Thyroid gland (tissue), 4 donors: ENCODE results near the gene SLC25A39. TPM values are rescaled to one million over a fixed set of nuclear protein-coding genes. Genes with fewer than 3 reads are reported as not detected.
A peak's percentile ranks its signal among the peaks of the same experiment; 100 is the strongest.

Experiments used
- DNase-seq, 2 donors: peaks; one replicate each; pipeline ENCODE4 v3.0.0-alpha.2; 2019
- H3K27ac ChIP-seq, 3 donors: fragments of 200-600 bp; sonication (generic); 1 replicate in 2 of 3; 2 replicates in 1 of 3; pipeline ENCODE4 v1.5.1; 2016 to 2019; ENCODE audit warnings: mild to moderate bottlenecking in 1 of 3, moderate library complexity in 1 of 3
- H3K27me3 ChIP-seq: fragments of 200-600 bp; sonication (generic); one replicate; pipeline ENCODE4 v1.5.1; 2019
- H3K36me3 ChIP-seq, 2 donors: fragments of 200-600 bp; sonication (generic); one replicate each; pipeline ENCODE4 v1.5.1; 2016 to 2019
- H3K4me1 ChIP-seq, 2 donors: fragments of 200-600 bp; sonication (generic); one replicate each; pipeline ENCODE4 v1.5.1; 2017 to 2019
- H3K4me3 ChIP-seq, 3 donors: fragments of 200-600 bp; sonication (generic); replicated peaks in 1 of 3; 1 replicate in 2 of 3; 2 replicates in 1 of 3; pipeline ENCODE4 v1.5.1; 2016; ENCODE audit warnings: mild to moderate bottlenecking in 1 of 3
- H3K9me3 ChIP-seq: fragments of 200-600 bp; sonication (generic); one replicate; pipeline ENCODE4 v1.5.1; 2017
- POLR2A ChIP-seq, 2 donors: fragments of 450-650 bp; IDR thresholded peaks; one replicate each; pipeline ENCODE4 v1.6.1; 2017; ENCODE audit warnings: antibody characterized with exemption in 2 of 2, mild to moderate bottlenecking in 2 of 2, moderate library complexity in 1 of 2
- WGBS, 2 donors: methylation state at CpG; one replicate each; pipeline ENCODE4 v1.1.5; 2017; 5-methylcytosine and 5-hydroxymethylcytosine counted together
- intact Hi-C: fragments of 100-400 bp; cut with DNase I; formaldehyde crosslinking; loops from one replicate; pipeline ENCODE4 v1.15.1; 2023
- total RNA-seq, 4 donors: library from RNA; depleted of rRNA; stranded (reverse); fragments of >200 nt; gene quantifications; one replicate each; pipeline ENCODE4 v1.2.3, GENCODE V29; 2016
- TF ChIP-seq, protein P1 (sequence below), 6 experiments: fragments of 200-600 bp in 3 of 6; fragments of 450-650 bp in 3 of 6; sonication (generic) in 3 of 6; IDR thresholded peaks; one replicate each; pipeline ENCODE4 v1.5.1; 2016 to 2019; ENCODE audit warnings: antibody characterized with exemption in 6 of 6, mild to moderate bottlenecking in 2 of 6, inconsistent platforms in 1 of 6, moderate library complexity in 1 of 6

Gene SLC25A39
- total RNA-seq, 4 donors from 2014 or later = 82.5 to 201 (median 144) TPM

DNA sequence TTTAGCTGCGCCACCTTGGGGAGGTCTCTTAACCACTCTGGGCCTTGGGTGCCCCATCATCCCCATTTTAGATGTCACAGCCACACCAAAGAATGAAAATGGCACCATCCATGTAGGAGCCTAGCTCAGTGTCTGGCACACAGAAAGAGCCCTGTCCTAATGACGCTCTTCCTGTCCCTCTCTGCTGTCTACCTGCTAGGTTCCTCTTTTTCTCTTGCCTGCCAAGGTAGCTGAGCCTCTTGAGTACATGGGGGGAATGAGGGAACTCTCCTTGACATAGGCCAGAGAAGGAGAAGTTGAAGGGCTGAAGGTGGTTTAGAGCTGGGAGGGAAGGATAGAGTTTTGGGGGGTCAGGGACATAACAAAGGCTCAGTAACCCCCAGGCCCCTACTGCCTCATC is 14.4 kb downstream of the SLC25A39 start:
- Histone ChIP-seq H3K27ac (no peak overlapping the region), H3K36me3 (no peaks in the 10 kb centered on the region), H3K4me3 (no peak overlapping the region), H3K9me3 (no peaks in the 10 kb centered on the region), H3K27me3 (no peaks in the 10 kb centered on the region), H3K4me1 (peaks cover 18 to 32% of the 10 kb centered on the region in 2 donors)
- intact Hi-C loops = no loop called here
- no peak for DNase-seq
- no peak for TF ChIP-seq POLR2A (IDR thresholded peaks at IDR 0.05)
- TF ChIP-seq, protein P1, sequence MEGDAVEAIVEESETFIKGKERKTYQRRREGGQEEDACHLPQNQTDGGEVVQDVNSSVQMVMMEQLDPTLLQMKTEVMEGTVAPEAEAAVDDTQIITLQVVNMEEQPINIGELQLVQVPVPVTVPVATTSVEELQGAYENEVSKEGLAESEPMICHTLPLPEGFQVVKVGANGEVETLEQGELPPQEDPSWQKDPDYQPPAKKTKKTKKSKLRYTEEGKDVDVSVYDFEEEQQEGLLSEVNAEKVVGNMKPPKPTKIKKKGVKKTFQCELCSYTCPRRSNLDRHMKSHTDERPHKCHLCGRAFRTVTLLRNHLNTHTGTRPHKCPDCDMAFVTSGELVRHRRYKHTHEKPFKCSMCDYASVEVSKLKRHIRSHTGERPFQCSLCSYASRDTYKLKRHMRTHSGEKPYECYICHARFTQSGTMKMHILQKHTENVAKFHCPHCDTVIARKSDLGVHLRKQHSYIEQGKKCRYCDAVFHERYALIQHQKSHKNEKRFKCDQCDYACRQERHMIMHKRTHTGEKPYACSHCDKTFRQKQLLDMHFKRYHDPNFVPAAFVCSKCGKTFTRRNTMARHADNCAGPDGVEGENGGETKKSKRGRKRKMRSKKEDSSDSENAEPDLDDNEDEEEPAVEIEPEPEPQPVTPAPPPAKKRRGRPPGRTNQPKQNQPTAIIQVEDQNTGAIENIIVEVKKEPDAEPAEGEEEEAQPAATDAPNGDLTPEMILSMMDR (IDR thresholded peaks at IDR 0.05) = no peak
- 93 to 94% methylated on average over 2 of the region's 2 CpGs for WGBS, 2 donors

DNA sequence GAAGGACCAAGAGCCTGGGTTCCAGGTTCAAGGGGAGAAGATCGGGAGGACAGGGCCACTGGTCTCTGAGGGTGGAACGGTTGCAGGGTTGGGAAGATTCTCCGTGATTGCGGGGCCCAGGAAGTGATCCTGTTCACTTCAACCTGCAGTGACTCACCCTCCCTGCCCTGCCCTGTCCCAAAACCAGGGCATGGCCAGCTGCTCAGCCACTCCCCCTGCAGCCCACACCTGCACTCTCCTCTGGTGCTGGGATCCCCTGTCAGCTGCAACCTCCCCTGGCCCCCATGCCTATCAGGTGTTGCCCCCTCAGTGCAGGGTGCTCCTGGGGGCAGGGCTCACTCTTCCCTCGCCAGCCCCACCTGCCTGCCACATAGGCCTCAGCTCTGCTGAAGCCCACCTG is 15.2 kb downstream of the SLC25A39 start:
- Histone ChIP-seq H3K4me1 (peaks cover 22 to 34% of the 10 kb centered on the region in 2 donors), H3K27me3 (no peaks in the 10 kb centered on the region), H3K27ac (no peak overlapping the region), H3K9me3 (no peaks in the 10 kb centered on the region), H3K4me3 (no peak overlapping the region), H3K36me3 (no peaks in the 10 kb centered on the region)
- DNase-seq = no peak
- intact Hi-C loops = loop anchor here (5.0 kb wide), 1 partner anchor 198 kb away; no protein-coding TSS in a partner anchor
- TF ChIP-seq, protein P1 (IDR thresholded peaks at IDR 0.05) = no peak
- TF ChIP-seq POLR2A (IDR thresholded peaks at IDR 0.05) = no peak
- WGBS, 2 donors = 81 to 84% methylated on average over 5 of the region's 5 CpGs

DNA sequence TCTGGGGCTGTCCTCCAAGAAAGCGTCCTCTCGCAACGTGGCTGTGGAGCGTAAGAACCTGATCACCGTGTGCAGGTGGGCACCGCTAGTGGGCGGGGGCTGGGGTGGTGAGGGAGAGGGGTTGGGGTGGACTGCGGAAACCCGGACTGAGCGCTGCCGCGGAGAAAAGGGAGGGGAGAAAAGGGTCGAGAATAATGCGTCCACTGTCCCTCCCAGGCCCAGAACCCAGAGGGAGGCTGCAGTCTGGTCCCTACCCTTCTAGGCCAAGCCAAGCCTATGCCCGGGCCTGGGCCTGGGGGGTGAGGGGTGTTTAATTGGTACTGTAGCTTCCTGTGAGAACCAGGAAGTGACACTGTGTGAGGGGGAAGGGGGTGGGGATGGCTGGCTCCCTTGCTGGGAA is 15.8 kb downstream of the SLC25A39 start:
- H3K9me3 ChIP-seq = no peaks in the 10 kb centered on the region
- intact Hi-C loops = loop anchor here (5.0 kb wide), 1 partner anchor 198 kb away; no protein-coding TSS in a partner anchor
- peak overlapping the region in 1 of 3 donors; percentile 41 for H3K4me3 ChIP-seq
- H3K27me3 ChIP-seq = no peaks in the 10 kb centered on the region
- H3K36me3 ChIP-seq = no peaks in the 10 kb centered on the region
- WGBS, 2 donors = 5 to 6% methylated on average over 11 to 15 of the region's 15 CpGs
- DNase-seq = peak; percentile 7 to 17
- H3K27ac ChIP-seq = no peak overlapping the region
- no peak for TF ChIP-seq POLR2A (IDR thresholded peaks at IDR 0.05)
- TF ChIP-seq, protein P1 (IDR thresholded peaks at IDR 0.05) = no peak
- peaks cover 22 to 36% of the 10 kb centered on the region in 2 donors for H3K4me1 ChIP-seq

DNA sequence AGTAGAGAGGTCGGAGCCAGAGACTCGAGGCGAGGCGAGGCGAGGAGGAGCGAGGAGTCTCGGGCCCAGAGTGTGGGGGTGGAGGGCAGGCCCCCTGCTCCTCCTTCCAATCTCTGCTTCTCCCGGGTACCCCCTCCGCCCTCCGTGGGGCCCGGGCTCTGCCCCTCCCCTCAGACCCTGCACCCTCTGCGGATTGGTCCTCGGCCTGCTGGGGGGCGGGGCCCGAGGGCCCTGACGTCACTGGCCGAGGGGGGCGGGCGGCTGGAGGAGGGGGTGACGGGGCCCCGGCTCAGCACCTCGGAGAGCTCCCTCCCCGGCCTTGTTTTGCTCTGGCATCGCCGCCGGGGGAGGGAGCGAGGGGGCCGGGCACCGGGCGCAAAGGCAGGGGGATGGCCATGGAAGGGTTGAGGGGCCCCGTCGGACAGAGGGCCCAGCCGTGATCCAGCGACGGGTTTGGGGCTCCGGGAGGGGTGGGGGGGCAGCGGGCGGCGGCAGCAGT is 16.3 kb downstream of the SLC25A39 start, which contains the start of gene RUNDC3A:
TSS of gene RUNDC3A (plus strand) at position 282 of the 499 bp plus-strand sequence. CDS start 232 bp downstream, outside the sequence.
- no peaks in the 10 kb centered on the region for H3K36me3 ChIP-seq
- no peaks in the 10 kb centered on the region for H3K27me3 ChIP-seq
- WGBS, 2 donors = 0 to 1% methylated on average over 7 to 18 of the region's 39 CpGs
- peak within 1 kb of the TSS; percentile 36 to 74 (median 47) for H3K27ac ChIP-seq
- H3K4me1 ChIP-seq = peaks cover 22 to 36% of the 10 kb centered on the region in 2 donors
- no peaks in the 10 kb centered on the region for H3K9me3 ChIP-seq
- DNase-seq = peak; percentile 87
- intact Hi-C loops = loop anchor here (5.0 kb wide), 1 partner anchor 199 kb away; no protein-coding TSS in a partner anchor
- no peak for TF ChIP-seq POLR2A (IDR thresholded peaks at IDR 0.05)
- TF ChIP-seq, protein P1 (IDR thresholded peaks at IDR 0.05) = no peak
- H3K4me3 ChIP-seq = peak within 1 kb of the TSS in 1 of 3 donors; percentile 41
